ENCODE measurements around the gene OLIG1. TPM values are rescaled to one million over a fixed set of nuclear protein-coding genes. Genes with fewer than 3 reads are reported as not detected.

Gene OLIG1
- total RNA-seq, 1 experiment from 2014 or later: not detected

- RAD21 ChIA-PET (ENCODE audit: low non-redundant PET in 1 of 2, low total read pairs in 2 of 2, uncharacterized antibody in 2 of 2, unreplicated experiment in 2 of 2): no interaction called here
- ATAC-seq (peak; percentile 81), DNase-seq (ENCODE audit: low read depth, low spot score) (peak; percentile 50)
- Histone ChIP-seq H3K36me3 (ENCODE audit: control insufficient read depth in 1 of 2, insufficient read depth in 2 of 2, low read length in 2 of 2) (no peaks in the 10 kb centered on the region), H4K20me1 (ENCODE audit: insufficient read depth) (no peaks in the 10 kb centered on the region), H3K9ac (ENCODE audit: low read length) (no peak overlapping the region), H3K27ac (ENCODE audit: low read depth, low read length) (no peak overlapping the region), H3K4me3 (replicated peaks in 1 of 2; ENCODE audit: low read depth in 1 of 2, low read length in 2 of 2) (no peak overlapping the region), H3K27me3 (ENCODE audit: insufficient read depth, low read length) (peaks cover 31% of the 10 kb centered on the region; the same call in 1 of the 2 replicates), H3K4me2 (ENCODE audit: low read length) (peak overlapping the region; percentile 47), H3K9me2 (ENCODE audit: insufficient read depth) (no peaks in the 10 kb centered on the region), H3K79me2 (ENCODE audit: insufficient read depth, low read length) (no peaks in the 10 kb centered on the region), H3K4me1 (ENCODE audit: control insufficient read depth in 1 of 2, insufficient read depth in 2 of 2, low read length in 2 of 2) (peaks cover 9 to 17% of the 10 kb centered on the region in 2 experiments), H2AFZ (ENCODE audit: low read depth, low read length, poor library complexity, severe bottlenecking) (no peak overlapping the region), H3K9me3 (ENCODE audit: control insufficient read depth in 1 of 2, insufficient read depth in 1 of 2, low read depth in 1 of 2, low read length in 2 of 2) (no peaks in the 10 kb centered on the region)
- BruUV-seq (replicated peaks): no TSS peak
- intact Hi-C loops (cut with micrococcal nuclease): no loop called here
- CTCF ChIA-PET: no interaction called here
- TF ChIP-seq SIN3A (IDR thresholded peaks at IDR 0.05; ENCODE audit: low read depth): no peak
- no peak for TF ChIP-seq CBX3 (IDR thresholded peaks at IDR 0.05; ENCODE audit: low read depth)
- TF ChIP-seq TCF7L2 (IDR thresholded peaks at IDR 0.05; ENCODE audit: borderline replicate concordance, extremely low read depth, insufficient read depth, insufficient read length): peak; percentile 44
- no peak for TF ChIP-seq ZBTB33 (IDR thresholded peaks at IDR 0.05; ENCODE audit: extremely low read depth, insufficient replicate concordance, low read length)
- TF ChIP-seq FOSL1 (IDR thresholded peaks at IDR 0.05; ENCODE audit: low read depth): peak; percentile 45; the same call in 1 of the 2 replicates
- no peak for TF ChIP-seq POLR2AphosphoS5 (IDR thresholded peaks at IDR 0.05; ENCODE audit: low read depth, low read length)
- peak; percentile 31; the same call in 1 of the 2 replicates for TF ChIP-seq JUND (IDR thresholded peaks at IDR 0.05)
- POLR2A ChIA-PET: no interaction called here
Observed at GRCh38 chr21:33042812-33043211, 27.1 kb upstream of the OLIG1 start.

GRCh38 chr21:33046455-33046854 is 23.5 kb upstream of the OLIG1 start:
- Histone ChIP-seq H3K4me2 (ENCODE audit: low read length) (no peak overlapping the region), H3K27me3 (ENCODE audit: insufficient read depth, low read length) (peaks cover 43% of the 10 kb centered on the region; the same call in 1 of the 2 replicates), H3K36me3 (ENCODE audit: control insufficient read depth in 1 of 2, insufficient read depth in 2 of 2, low read length in 2 of 2) (no peaks in the 10 kb centered on the region), H3K4me1 (ENCODE audit: control insufficient read depth in 1 of 2, insufficient read depth in 2 of 2, low read length in 2 of 2) (peaks cover 9 to 17% of the 10 kb centered on the region in 2 experiments), H4K20me1 (ENCODE audit: insufficient read depth) (no peaks in the 10 kb centered on the region), H3K9ac (ENCODE audit: low read length) (no peak overlapping the region), H3K27ac (ENCODE audit: low read depth, low read length) (no peak overlapping the region), H3K9me2 (ENCODE audit: insufficient read depth) (no peaks in the 10 kb centered on the region), H2AFZ (ENCODE audit: low read depth, low read length, poor library complexity, severe bottlenecking) (no peak overlapping the region), H3K9me3 (ENCODE audit: control insufficient read depth in 1 of 2, insufficient read depth in 1 of 2, low read depth in 1 of 2, low read length in 2 of 2) (no peaks in the 10 kb centered on the region), H3K4me3 (replicated peaks in 1 of 2; ENCODE audit: low read depth in 1 of 2, low read length in 2 of 2) (no peak overlapping the region), H3K79me2 (ENCODE audit: insufficient read depth, low read length) (no peaks in the 10 kb centered on the region)
- POLR2A ChIA-PET: no interaction called here
- TF ChIP-seq CBX3 (IDR thresholded peaks at IDR 0.05; ENCODE audit: low read depth): no peak
- TF ChIP-seq EGR1 (IDR thresholded peaks at IDR 0.05; ENCODE audit: low read depth): no peak
- TF ChIP-seq POLR2A (IDR thresholded peaks at IDR 0.05; ENCODE audit: borderline replicate concordance, extremely low read depth, insufficient read depth, insufficient read length): no peak
- TF ChIP-seq MAX (IDR thresholded peaks at IDR 0.05): no peak
- no peak for TF ChIP-seq ATF3 (IDR thresholded peaks at IDR 0.05)
- no peak for TF ChIP-seq CTCF (IDR thresholded peaks at IDR 0.05 in 2 of 3, conservative IDR thresholded peaks at IDR 0.05 in 1 of 3; ENCODE audit: borderline replicate concordance in 1 of 3, insufficient read depth in 1 of 3, low read depth in 2 of 3, low read length in 2 of 3)
- TF ChIP-seq ELF1 (IDR thresholded peaks at IDR 0.05; ENCODE audit: borderline replicate concordance, low read depth): no peak
- TF ChIP-seq SP1 (IDR thresholded peaks at IDR 0.05; ENCODE audit: low read depth): no peak
- no peak for TF ChIP-seq EZH2 (IDR thresholded peaks at IDR 0.05)
- TF ChIP-seq YY1 (IDR thresholded peaks at IDR 0.05; ENCODE audit: extremely low read depth, insufficient replicate concordance, low read depth, low read length): no peak
- no peak for TF ChIP-seq ZNF274 (IDR thresholded peaks at IDR 0.05; ENCODE audit: low read depth, low read length)
- ATAC-seq: no peak
- intact Hi-C loops (cut with micrococcal nuclease): no loop called here
- RAD21 ChIA-PET (ENCODE audit: low non-redundant PET in 1 of 2, low total read pairs in 2 of 2, uncharacterized antibody in 2 of 2, unreplicated experiment in 2 of 2): no interaction called here
- CTCF ChIA-PET: no interaction called here
- BruUV-seq (replicated peaks): no TSS peak
- no peak for DNase-seq (ENCODE audit: low read depth, low spot score)
